Measurements from ENCODE around the gene DNAH11. TPM values are rescaled to one million over a fixed set of nuclear protein-coding genes. Genes with fewer than 3 reads are reported as not detected.
"Not testable (repeated sequence)": the region's sequence is repeated elsewhere in the genome, so short reads cannot be mapped to it uniquely, and the experiment has no call there.

Gene DNAH11
- total RNA-seq, 1 donor, result under 0.01 TPM

DNA sequence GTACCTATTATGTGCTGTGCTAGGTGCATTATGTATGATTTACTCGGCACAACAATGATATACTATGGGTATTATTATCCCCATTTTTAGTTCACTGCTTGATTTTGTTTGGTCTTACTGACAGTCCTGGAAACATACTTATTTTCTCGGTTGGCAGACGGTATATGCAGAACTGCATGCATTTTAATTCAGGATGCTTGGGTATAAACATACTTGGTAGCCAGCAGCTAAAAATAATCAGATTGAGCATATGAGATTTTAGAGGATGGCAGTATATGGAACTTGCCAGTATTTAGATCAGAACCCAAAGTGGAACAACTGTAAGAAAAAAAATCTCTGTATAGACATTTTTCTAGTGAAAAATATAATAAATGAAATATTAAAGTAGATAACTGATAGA is 163.3 kb downstream of the DNAH11 start:
- DNase-seq (ENCODE audit: low read depth in 2 of 3, low spot score in 2 of 3), result no peak

DNA sequence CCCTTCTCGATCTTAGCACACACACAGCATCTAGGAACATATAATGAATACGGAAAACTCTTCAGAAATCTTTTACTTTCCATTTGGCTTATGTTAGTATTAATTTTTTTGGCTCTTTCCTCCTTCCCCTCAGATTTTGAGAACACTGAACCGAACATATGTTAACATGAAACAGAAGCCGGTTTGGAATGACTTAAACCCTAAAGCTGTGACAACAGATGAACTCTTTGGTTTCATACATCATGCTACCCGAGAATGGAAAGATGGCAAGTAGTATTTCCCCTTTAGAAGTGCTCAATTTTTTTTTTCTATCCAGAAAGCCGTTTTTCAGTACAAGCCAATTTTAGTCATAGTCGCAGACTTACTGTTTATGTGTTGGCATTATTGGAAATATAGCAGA is 164.7 kb downstream of the DNAH11 start:
- DNase-seq (ENCODE audit: low read depth in 2 of 3, low spot score in 2 of 3), result no peak

DNA sequence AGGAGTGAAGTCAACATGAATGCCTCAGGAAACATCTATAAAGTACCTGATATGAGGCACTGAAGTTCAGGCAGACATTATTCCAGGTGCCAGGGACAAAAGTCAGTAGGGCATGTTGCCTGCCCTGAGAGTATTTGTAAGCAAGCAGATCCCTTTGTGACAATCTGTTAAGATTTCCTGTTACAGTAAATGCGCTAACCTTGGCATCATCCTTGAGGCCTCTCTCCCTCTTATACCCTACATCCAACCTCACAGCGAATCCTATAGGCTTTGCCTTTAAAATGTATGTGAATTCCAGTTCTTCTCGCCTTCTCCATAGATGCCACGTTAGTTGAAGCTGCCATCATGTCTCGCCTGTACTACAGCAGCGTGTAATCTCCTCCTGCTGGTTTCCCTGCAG is 165.3 kb downstream of the DNAH11 start:
- DNase-seq (ENCODE audit: low read depth in 2 of 3, low spot score in 2 of 3), result no peak

DNA sequence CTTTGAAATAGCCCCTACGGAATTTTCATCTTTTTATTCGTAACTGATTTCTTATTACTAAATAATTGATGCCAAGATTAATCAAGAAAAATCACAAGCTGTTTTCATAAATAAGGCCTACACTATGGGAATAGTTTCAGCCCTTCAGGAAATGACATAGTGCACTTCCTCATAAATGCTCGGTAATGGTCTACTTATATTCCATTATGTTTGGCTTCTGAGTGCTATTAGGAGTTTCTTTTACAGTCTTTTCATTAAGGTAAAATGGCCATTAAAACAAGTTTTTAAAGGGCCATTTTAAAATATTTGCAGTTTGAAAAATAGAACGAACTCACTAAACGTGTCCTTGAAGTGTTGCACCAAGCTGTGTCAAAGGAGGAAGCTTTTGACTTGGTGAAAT is 174.5 kb downstream of the DNAH11 start:
- no peak for DNase-seq (ENCODE audit: low read depth in 2 of 3, low spot score in 2 of 3)

DNA sequence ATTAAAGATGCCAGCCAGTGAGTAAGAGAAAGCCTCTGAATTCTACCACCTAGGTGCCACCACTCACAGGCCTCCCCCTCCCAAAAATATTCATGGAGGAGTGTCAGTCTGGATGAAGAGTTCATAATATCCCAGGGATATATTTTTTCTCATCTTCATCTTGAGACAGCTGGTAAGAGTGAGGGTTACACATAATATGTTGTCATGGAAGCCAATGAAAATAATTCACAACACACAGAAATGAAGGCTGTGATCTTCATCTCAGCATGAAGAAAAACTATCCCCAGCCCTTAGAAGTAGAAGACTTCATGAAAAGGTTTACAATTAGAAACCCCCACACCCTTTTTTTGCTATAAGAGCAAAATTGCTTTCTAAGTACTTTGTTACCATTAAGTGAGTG is 175.6 kb downstream of the DNAH11 start:
- no peak for DNase-seq (ENCODE audit: low read depth in 2 of 3, low spot score in 2 of 3)

DNA sequence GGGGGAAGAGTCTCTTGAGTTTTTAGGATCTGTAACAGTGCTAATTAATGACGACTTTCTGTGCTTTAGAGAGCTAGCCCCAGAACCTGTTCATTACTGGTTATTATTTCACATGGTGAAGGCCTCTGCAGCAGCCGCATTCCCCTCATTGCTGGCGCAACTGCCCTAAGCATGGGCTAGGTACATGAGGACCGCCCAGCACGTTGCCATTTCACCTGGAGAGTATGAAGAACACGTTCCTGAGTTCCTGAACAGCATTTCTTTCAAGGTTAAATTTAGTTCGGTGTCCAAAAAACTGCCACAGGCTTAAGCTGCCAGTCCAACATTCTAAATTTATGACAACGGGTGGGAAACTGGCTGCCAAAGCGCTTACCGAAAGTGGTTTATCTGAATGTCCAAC is 177.0 kb downstream of the DNAH11 start:
- no peak for DNase-seq (ENCODE audit: low read depth in 2 of 3, low spot score in 2 of 3)

DNA sequence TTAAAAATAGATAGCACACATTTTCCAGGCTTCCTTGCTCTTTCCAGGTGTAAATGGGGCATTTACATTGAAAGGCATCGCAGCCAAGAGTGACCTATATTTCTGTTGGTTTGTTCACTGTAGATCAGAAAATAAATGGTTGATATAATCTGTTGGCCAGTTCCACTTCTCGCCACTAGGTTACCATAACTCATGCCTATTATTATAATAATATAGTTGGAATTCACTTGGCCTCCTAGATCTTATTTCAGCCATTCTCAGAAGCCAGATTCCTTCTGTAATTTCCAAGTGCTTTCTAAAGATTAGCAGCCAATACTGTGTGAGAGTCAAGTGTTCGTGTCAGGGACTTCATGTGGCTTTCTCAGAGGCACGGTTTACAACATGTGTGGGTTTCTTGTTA is 179.5 kb downstream of the DNAH11 start:
- no peak for DNase-seq (ENCODE audit: low read depth in 2 of 3, low spot score in 2 of 3)

DNA sequence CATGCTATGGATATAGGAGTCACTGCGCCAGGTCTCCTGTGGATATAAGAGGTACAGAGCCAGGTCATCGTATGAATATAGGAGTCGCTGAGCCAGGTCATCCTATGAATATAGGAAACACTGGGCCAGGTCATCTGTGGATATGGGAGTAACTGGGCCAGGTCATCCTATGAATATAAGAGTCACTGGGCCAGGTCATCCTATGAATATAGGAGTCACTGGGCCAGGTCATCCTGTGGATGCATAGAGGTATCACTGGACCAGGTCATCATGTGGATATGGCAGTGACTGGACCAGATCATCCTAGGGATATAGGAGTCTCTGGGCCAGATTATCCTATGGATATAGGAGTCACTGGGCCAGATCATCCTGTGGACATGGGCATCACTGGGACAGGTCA is 181.7 kb downstream of the DNAH11 start:
- no peak for DNase-seq (ENCODE audit: low read depth in 2 of 3, low spot score in 2 of 3)

DNA sequence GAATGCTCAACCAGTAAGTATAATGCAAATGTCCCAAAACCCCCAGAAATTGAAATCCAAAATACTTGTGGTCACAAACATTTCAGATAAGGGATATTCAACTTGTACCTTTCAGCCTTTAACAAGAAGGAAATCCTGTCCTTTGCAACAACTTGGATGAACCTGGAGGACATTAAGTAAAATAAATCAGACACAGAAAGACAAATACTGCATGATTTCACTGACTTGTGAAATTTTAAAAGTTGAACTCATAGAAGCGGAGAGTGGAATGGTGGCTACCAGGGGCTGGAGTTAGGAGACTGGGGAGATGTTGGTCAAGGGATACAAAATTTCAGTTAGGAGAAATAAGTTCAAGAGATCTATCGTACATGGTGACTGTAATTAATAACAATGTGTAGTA is 187.6 kb downstream of the DNAH11 start:
- DNase-seq (ENCODE audit: low read depth in 2 of 3, low spot score in 2 of 3), result no peak

DNA sequence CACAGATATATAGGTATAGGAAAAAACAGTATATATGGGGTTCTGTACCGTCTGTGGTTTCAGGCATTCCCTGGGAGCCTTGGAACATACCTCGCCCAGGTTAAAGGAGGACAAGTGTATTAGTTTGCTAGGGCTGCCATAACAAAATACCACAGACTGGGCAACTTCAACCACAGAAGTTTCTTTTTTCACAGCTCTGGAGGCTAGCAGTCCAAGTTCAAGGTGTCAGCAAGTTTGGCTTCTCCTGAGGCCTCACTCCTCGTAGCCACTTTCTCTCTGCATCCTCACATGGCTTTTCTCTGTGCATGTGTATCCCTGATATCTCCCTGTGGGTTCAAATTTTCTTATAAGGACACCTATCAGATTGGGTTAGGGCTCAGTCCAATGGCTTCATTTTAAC is 189.1 kb downstream of the DNAH11 start:
- DNase-seq (ENCODE audit: low read depth in 2 of 3, low spot score in 2 of 3), result no peak

DNA sequence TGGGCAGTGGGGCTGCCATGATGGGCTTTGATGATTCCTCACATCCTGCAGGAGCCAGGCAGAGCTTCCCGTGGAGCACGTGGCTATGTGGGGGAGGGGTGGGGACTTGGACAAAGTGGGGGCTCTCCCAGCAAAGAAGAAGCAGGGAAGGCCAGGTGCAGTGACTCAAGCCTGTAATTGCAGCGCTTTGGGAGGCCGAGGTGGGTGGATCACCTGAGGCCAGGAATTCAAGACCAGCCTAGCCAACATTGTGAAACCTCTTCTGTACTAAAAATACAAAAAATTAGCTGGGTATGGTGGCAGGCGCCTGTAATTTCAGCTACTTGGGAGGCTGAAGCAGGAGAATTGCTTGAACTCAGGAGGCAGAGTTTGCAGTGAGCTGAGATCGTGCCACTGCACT is 190.1 kb downstream of the DNAH11 start:
- not testable (repeated sequence) for DNase-seq (ENCODE audit: low read depth in 2 of 3, low spot score in 2 of 3)

DNA sequence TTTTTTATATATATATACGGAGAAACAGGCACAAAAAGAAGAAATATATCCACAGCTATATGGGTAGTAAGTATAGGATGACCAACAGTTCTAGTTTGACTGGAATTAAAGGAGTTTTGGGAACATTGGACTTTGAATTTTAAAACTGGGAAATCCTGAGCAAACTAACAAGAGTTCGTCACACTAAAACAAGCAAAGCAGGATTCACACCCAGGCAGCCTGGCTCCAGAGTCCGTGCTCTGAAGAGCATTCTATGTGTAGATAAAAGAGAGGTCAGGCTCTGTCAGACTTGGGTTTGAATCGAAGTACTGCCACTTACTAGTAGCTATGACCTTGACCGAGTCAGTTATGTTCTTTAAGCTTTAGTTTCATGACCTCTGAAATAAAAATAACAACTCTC is 191.0 kb downstream of the DNAH11 start:
- no peak for DNase-seq (ENCODE audit: low read depth in 2 of 3, low spot score in 2 of 3)

DNA sequence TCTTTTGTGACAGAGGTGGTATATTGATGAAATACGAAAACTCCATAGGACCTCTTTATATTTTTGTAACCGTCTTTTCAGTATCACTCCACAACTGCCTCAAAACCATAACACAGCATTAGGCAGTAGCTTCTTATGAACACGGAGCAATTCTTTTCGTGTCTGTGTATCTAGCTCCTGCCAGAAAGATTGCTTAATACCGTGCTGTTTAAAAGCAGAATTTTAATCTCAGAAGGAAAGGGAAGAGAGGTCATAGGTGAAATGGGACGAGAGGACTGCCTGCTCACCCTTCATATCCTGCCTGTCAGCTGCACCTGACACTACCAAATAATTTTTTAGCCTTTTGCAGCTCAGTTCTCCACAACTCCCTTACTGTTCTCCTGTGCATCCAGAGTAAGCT is 200.7 kb downstream of the DNAH11 start:
- no peak for DNase-seq (ENCODE audit: low read depth in 2 of 3, low spot score in 2 of 3)

DNA sequence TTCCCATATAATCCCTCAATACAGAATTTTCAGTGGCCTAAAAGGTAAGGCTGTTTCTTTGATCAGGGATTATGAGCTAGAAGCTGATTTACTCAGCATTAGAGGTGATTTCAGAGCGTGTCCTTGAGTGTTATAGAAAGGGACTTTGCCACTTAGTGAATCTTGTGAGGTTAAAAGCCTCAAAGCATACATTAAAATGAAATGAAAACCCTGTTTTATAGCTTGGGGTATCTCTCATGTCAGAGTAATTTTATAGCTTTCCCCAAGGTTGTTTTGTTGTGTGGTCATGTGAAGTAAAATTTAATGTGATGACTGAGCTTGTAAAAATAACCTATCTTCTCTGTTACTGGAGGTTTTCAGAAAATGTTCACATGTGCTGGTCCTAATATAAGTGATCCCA is 204.1 kb downstream of the DNAH11 start:
- DNase-seq (ENCODE audit: low read depth in 2 of 3, low spot score in 2 of 3), result no peak

DNA sequence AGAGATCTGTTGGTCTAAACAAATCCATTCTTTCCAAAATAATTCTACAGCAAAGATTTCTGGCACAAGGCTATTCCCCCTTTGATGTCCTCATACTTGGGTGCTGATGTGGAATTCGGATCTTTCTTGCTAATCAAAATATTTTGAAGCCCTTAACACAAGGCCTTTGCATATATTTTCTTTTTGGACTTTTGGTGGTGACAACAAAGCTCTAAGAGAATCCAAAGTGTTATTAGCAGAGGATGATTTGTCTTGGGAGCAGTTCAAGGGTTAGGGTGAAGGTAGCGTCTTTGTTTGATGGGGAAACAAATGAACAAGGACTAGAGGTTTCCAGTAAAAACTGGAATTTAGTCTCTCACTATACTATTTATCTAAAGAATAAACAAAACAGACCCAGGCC is 205.0 kb downstream of the DNAH11 start:
- DNase-seq (ENCODE audit: low read depth in 2 of 3, low spot score in 2 of 3), result no peak

DNA sequence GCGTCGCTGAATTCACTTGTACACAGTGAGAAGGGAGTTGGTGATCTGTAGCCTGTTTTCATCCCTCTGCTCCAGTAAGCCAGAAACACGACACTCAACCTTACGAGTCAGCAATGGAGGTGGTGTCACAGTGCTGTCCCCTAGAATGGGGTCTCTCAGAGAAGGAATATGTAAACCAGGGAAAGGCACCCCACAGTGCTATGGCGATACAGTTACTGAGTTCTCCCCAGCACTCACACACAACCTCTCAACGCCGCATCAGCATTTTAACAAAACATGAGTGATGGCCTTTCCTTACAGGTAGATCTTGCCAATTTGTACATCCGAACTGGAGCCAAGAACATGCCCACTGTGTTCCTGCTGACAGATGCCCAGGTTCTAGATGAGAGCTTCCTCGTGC is 206.5 kb downstream of the DNAH11 start:
- DNase-seq (ENCODE audit: low read depth in 2 of 3, low spot score in 2 of 3), result no peak

DNA sequence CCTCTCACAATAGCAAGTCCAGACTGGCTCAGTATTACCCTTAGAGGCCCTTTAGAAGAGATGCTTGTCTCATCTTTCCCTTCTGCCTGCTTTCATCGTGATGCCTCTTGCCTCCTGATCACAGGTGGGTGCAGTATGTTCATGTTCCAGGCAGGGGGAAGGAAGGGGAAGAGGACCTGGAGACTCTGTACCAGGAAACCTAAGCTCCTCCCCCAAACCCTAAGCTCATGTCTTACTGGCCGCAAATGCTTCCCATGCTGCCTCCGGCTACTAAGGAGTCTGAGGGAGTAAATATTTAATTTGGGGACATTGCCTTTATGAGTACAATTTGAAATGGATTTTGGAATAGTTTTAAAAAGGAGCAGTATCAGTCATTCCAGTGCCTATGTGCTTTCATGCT is 210.2 kb downstream of the DNAH11 start:
- no peak for DNase-seq (ENCODE audit: low read depth in 2 of 3, low spot score in 2 of 3)

DNA sequence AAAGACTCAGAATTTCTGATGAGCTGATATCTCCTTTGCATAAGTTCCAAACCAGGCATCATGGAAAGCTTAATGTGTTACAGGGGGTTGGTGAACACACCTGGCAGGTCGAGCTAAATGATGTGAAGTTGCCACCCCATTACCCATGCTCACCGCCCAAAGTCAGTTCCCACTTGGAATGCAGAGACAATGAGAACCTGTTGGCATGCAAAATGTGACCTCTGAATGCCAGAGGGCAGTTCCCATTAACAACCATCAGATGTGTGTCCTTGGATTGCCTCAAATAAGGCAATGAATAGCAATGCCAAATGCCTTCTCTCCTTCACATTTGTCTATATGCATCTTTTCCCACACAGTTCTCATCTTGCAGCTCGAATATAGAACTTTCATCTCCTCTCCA is 212.1 kb downstream of the DNAH11 start:
- no peak for DNase-seq (ENCODE audit: low read depth in 2 of 3, low spot score in 2 of 3)

DNA sequence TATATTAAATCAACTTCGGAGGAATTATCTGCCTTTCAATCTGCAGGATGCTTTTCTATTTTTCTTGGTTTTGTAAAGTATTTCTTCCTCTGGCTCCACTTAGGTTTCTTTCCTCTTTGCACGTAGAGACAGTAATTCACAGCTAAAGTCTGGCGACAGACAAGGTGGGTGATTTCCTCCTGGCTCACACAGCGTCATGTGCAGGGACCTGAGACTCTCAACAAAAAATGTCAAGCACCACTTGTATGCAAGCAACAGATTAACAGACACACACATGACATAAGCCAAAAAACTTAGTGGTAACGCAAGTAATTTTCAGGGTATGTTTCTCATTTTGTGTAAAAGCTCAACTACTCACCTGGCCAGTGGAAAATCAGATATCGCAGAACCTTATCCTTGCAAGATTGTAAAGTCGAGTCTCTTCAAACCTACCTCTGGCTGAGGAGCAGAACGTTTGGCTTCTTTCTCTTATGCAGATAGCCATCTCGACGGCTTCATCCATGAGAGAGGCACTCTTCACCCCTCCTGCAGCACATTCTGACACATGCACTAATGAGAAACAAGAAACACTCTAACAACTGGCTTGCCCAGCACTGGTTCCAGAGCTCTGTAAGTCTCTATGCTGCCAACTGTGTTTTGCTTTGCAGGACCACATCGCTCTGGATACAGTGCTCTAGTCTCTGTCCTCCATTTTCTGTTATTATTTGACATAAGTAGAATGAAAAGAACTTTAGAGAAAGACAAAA is 214.9 kb downstream of the DNAH11 start:
- DNase-seq (ENCODE audit: low read depth in 2 of 3, low spot score in 2 of 3), result no peak

DNA sequence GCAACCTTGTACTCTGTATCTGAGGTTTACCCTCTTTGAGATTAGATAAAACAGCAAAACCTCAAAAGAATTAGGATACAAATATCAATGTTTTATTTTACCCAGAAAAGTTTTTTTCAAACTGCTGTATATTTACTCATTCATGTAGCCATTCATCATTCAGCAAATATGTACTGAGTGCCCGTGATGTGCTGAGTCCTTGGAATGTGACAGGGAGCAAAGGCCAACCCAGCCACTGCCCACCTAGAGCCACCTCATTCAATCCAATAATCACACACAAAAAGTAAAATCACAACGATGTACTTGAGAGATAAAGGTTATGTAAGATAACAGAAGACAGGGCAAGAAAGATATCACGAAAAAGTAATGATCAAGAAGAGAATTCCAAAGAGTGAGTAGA is 215.4 kb downstream of the DNAH11 start:
- DNase-seq (ENCODE audit: low read depth in 2 of 3, low spot score in 2 of 3), result no peak

DNA sequence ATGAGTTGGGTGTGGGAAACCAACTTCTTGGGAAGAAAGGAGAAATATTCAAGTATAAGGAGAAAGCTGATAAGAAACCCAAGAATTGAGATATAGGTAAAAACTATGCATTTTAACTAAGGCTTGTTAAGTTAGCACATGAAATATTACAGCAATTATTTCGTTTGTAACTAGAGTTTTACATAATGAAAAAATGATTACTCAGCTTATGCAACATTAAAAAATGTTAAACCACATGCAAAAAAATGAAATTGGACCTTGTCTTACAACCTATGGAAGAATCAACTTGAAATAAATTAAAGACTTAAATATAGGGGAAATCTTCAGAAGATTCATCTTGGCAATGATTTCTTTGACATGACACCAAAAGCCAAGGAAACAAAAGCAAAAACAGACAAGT is 219.6 kb downstream of the DNAH11 start:
- no peak for DNase-seq (ENCODE audit: low read depth in 2 of 3, low spot score in 2 of 3)

DNA sequence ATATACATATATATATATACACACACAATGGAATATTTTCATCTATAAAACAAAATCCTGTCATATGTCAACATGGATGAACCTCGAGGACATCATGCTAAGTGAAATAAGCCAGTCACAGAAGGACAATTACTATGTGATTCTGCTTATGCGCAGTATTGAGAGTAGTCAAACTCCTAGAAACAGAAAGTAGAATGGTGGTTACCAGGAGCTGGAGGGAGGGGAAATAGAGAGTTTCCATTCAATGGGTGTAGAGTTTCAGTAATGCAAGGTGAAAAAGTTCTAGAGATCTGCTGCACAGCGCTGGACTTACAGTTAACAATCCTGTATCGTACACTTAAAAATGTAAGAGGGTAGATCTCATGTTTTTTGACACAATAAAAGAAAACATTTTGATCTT is 221.0 kb downstream of the DNAH11 start:
- DNase-seq (ENCODE audit: low read depth in 2 of 3, low spot score in 2 of 3), result no peak

DNA sequence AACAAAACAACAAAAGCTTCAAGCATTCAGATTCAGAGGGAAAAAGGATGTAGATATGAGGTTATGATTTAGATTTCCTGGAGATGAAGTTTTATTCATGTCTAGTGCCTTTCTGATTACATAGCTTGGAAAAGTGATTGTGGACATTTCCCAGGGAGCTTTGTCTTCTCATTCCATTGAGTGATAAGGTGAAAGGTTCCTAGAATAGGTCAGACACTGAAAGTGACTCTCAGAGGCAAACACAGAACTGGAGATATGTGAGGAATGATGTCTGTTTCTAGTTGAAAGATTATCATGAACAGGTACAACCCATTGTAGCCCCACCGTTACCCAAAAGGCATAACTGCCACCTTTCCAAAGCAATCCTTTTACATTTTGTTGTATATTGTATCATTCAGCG is 223.4 kb downstream of the DNAH11 start:
- DNase-seq (ENCODE audit: low read depth in 2 of 3, low spot score in 2 of 3), result no peak

Data from hematopoietic multipotent progenitor cell (in vitro differentiated cells).